Calu3 (cell line): ENCODE results near the gene RPS6KC1. TPM values are rescaled to one million over a fixed set of nuclear protein-coding genes. Genes with fewer than 3 reads are reported as not detected.
A peak's percentile ranks its signal among the peaks of the same experiment; 100 is the strongest.

Experiments
- BruUV-seq: library from RNA; stranded (reverse); fragments of 400-500 nt; replicated peaks from 2 replicates; lab custom pipeline; 2021; lab: Mats Ljungman, UMichigan
- CTCF ChIA-PET: fragments of 300-600 bp; sonication (Branson Sonifier 250); formaldehyde crosslinking; loops from one replicate; lab custom pipeline; 2022; ENCODE audit warnings: antibody characterized with exemption; lab: Charles Lee
- DNase-seq: peaks from one replicate; pipeline ENCODE4 v3.0.0; 2022
- H3K27ac Mint-ChIP-seq: one replicate; pipeline ENCODE4 v1.8.0; 2022; ENCODE audit warnings: mixed read lengths; ENCODE audit not compliant: unreplicated experiment
- H3K27me3 Mint-ChIP-seq: one replicate; pipeline ENCODE4 v1.8.0; 2022; ENCODE audit warnings: mixed read lengths; ENCODE audit not compliant: unreplicated experiment
- H3K36me3 Mint-ChIP-seq: one replicate; pipeline ENCODE4 v1.8.0; 2022; ENCODE audit warnings: mild to moderate bottlenecking, moderate library complexity, mixed read lengths; ENCODE audit not compliant: insufficient read depth, unreplicated experiment
- H3K4me1 Mint-ChIP-seq: one replicate; pipeline ENCODE4 v1.8.0; 2022; ENCODE audit warnings: mild to moderate bottlenecking, low read depth, mixed read lengths; ENCODE audit not compliant: unreplicated experiment
- H3K4me3 Mint-ChIP-seq: one replicate; pipeline ENCODE4 v1.8.0; 2022; ENCODE audit warnings: mild to moderate bottlenecking, low read depth, moderate library complexity, mixed read lengths; ENCODE audit not compliant: unreplicated experiment
- H3K9me3 Mint-ChIP-seq: one replicate; pipeline ENCODE4 v1.8.0; 2022; ENCODE audit warnings: low read depth, mixed read lengths; ENCODE audit not compliant: unreplicated experiment
- intact Hi-C: fragments of 100-400 bp; cut with micrococcal nuclease; formaldehyde crosslinking; loops from one replicate; pipeline ENCODE4 v1.10.0; 2022; ENCODE audit not compliant: unreplicated experiment
- total RNA-seq: library from RNA; stranded (reverse); gene quantifications from 2 replicates; pipeline ENCODE4 v1.2.3, GENCODE V29; 2022
- TF ChIP-seq, protein P1 (sequence below): fragments of 200-600 bp; IDR thresholded peaks from one replicate; pipeline ENCODE4 v1.8.0; 2022; ENCODE audit warnings: antibody characterized with exemption; ENCODE audit not compliant: unreplicated experiment

Gene RPS6KC1
- total RNA-seq, 1 experiment from 2014 or later: 23.5 TPM

GRCh38 chr1:213120386-213120785 lies 69.3 kb downstream of the RPS6KC1 start:
- H3K27me3 Mint-ChIP-seq: no peaks in the 10 kb centered on the region
- BruUV-seq: no TSS peak
- peaks cover 46% of the 10 kb centered on the region for H3K4me1 Mint-ChIP-seq
- CTCF ChIA-PET: interaction anchor here (0.5 kb wide), 1 partner anchor 1006 kb away, joined by 4 read pairs; no protein-coding TSS in a partner anchor
- intact Hi-C loops: loop anchor here (5.0 to 10.0 kb wide), 2 partner anchors 442 to 874 kb away; no protein-coding TSS in a partner anchor
- no peaks in the 10 kb centered on the region for H3K9me3 Mint-ChIP-seq
- TF ChIP-seq, protein P1, sequence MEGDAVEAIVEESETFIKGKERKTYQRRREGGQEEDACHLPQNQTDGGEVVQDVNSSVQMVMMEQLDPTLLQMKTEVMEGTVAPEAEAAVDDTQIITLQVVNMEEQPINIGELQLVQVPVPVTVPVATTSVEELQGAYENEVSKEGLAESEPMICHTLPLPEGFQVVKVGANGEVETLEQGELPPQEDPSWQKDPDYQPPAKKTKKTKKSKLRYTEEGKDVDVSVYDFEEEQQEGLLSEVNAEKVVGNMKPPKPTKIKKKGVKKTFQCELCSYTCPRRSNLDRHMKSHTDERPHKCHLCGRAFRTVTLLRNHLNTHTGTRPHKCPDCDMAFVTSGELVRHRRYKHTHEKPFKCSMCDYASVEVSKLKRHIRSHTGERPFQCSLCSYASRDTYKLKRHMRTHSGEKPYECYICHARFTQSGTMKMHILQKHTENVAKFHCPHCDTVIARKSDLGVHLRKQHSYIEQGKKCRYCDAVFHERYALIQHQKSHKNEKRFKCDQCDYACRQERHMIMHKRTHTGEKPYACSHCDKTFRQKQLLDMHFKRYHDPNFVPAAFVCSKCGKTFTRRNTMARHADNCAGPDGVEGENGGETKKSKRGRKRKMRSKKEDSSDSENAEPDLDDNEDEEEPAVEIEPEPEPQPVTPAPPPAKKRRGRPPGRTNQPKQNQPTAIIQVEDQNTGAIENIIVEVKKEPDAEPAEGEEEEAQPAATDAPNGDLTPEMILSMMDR: no peak
- H3K4me3 Mint-ChIP-seq: no peak overlapping the region
- no peak overlapping the region for H3K27ac Mint-ChIP-seq
- DNase-seq: no peak
- no peaks in the 10 kb centered on the region for H3K36me3 Mint-ChIP-seq

GRCh38 chr1:213120961-213121360 lies 69.9 kb downstream of the RPS6KC1 start:
- Mint-ChIP-seq H3K27ac (no peak overlapping the region), H3K36me3 (no peaks in the 10 kb centered on the region), H3K4me1 (peaks cover 52% of the 10 kb centered on the region), H3K9me3 (no peaks in the 10 kb centered on the region), H3K27me3 (no peaks in the 10 kb centered on the region), H3K4me3 (no peak overlapping the region)
- CTCF ChIA-PET: interaction anchor here (0.6 kb wide), 1 partner anchor 67 kb away, joined by 3 read pairs; no protein-coding TSS in a partner anchor
- BruUV-seq: no TSS peak
- TF ChIP-seq, protein P1: no peak
- no peak for DNase-seq
- intact Hi-C loops: loop anchor here (5.0 to 10.0 kb wide), 2 partner anchors 441 to 874 kb away; no protein-coding TSS in a partner anchor

DNA sequence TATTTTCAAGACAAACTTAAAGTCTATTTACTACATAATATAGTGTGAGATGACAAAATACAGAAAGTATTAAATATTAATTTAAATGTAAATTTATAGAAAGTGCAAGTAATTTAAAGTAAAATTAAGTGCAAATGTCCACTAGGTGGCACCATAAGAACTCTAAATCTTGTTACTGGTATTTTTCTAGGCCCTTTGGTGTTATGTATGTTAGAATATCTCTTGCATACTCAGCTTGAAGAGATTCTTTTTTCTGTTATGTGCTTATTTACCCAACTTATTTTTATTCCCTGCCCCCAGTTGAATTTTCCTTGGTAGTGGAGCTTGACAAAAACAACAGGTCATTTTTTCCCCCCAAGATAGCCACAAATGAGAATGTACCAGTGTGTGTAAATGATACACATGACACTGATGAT lies 71.5 kb downstream of the RPS6KC1 start:
- TF ChIP-seq, protein P1: peak; percentile 37
- CTCF ChIA-PET: no interaction called here
- peak; percentile 20 for DNase-seq
- no peaks in the 10 kb centered on the region for H3K27me3 Mint-ChIP-seq
- H3K9me3 Mint-ChIP-seq: no peaks in the 10 kb centered on the region
- BruUV-seq: no TSS peak
- H3K4me3 Mint-ChIP-seq: no peak overlapping the region
- H3K36me3 Mint-ChIP-seq: no peaks in the 10 kb centered on the region
- intact Hi-C loops: loop anchor here (2.0 to 10.0 kb wide), 4 partner anchors 122 to 872 kb away; no protein-coding TSS in a partner anchor
- no peak overlapping the region for H3K27ac Mint-ChIP-seq
- peaks cover 53% of the 10 kb centered on the region for H3K4me1 Mint-ChIP-seq

DNA sequence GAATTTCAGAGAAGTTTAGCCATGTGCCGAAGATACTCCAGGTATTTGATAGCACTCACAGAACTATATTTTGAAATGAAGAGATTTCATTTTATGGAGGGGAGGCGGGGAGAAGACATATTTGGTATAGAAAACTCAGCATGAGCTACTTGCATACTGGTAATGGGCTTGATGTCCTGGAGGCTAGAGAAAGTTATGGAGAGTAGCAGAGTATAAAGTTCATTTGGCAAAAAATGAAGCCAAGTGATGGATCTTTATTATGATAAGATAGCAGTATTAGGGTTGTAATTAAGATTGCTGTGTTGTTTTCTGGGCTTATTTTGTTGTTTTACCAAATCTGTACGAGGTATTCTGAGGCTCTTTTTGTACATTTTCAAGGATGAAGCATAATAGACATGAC lies 72.0 kb downstream of the RPS6KC1 start:
- Mint-ChIP-seq H3K36me3 (no peaks in the 10 kb centered on the region), H3K9me3 (no peaks in the 10 kb centered on the region), H3K27me3 (no peaks in the 10 kb centered on the region), H3K4me1 (peaks cover 53% of the 10 kb centered on the region), H3K27ac (peak overlapping the region; percentile 0), H3K4me3 (no peak overlapping the region)
- no TSS peak for BruUV-seq
- TF ChIP-seq, protein P1: no peak
- CTCF ChIA-PET: interaction anchor here (0.8 kb wide), 1 partner anchor 14 kb away, joined by 3 read pairs; no protein-coding TSS in a partner anchor
- intact Hi-C loops: loop anchor here (1.0 to 10.0 kb wide), 6 partner anchors 56 to 1000 kb away; no protein-coding TSS in a partner anchor
- DNase-seq: no peak
